Endothelial cell of umbilical vein (primary cell): ENCODE data around the gene GLT8D1. TPM values are rescaled to one million over a fixed set of nuclear protein-coding genes. Genes with fewer than 3 reads are reported as not detected.

Experiments
- BruUV-seq: library from RNA; stranded (reverse); fragments of 400-500 nt; replicated peaks from 2 replicates; lab custom pipeline; 2021; lab: Mats Ljungman, UMichigan
- CTCF ChIA-PET: fragments of 300-600, 350-600 bp; sonication (Branson Sonifier 250); formaldehyde crosslinking; loops from one replicate; lab custom pipeline; 2021; ENCODE audit warnings: antibody characterized with exemption, inconsistent platforms; lab: Charles Lee
- POLR2A ChIA-PET: fragments of 300-600, 350-600 bp; sonication (Branson Sonifier 250); formaldehyde crosslinking; loops from one replicate; lab custom pipeline; 2021; ENCODE audit warnings: antibody characterized with exemption, inconsistent platforms; lab: Charles Lee
- DNase-seq: peaks from one replicate; pipeline ENCODE4 v3.0.0-alpha.2; 2011; ENCODE audit warnings: low read depth, low spot score
- FAIRE-seq: peaks from 2 replicates; lab custom pipeline; 2011; peaks lifted over from hg19 to GRCh38; lab: Jason Lieb, UNC
- H2AFZ ChIP-seq: 2 replicates; pipeline ENCODE4 v1.6.0; 2012; ENCODE audit warnings: low read depth, low read length, control low read depth, inconsistent platforms
- H3K27ac ChIP-seq: 2 replicates; pipeline ENCODE4 v1.5.1; 2011; ENCODE audit warnings: low read depth, mild to moderate bottlenecking, control low read depth, low read length, moderate library complexity; ENCODE audit not compliant: insufficient read depth
- H3K27me3 ChIP-seq, 2 experiments: 2 replicates each; pipeline versions ENCODE4 v1.6.0 to v1.6.1; 2011; ENCODE audit warnings: low read length in 2 of 2, mixed read lengths in 1 of 2; ENCODE audit not compliant: control insufficient read depth in 2 of 2, insufficient read depth in 2 of 2
- H3K36me3 ChIP-seq, 2 experiments: 2 replicates in 1 of 2; 3 replicates in 1 of 2; pipeline ENCODE4 v1.5.1; 2011; ENCODE audit warnings: low read length in 2 of 2, mild to moderate bottlenecking in 1 of 2, moderate library complexity in 1 of 2; ENCODE audit not compliant: control insufficient read depth in 2 of 2, insufficient read depth in 2 of 2; ENCODE audit errors: extremely low read depth in 1 of 2
- H3K4me1 ChIP-seq: 3 replicates; pipeline ENCODE4 v1.5.1; 2011; ENCODE audit warnings: mild to moderate bottlenecking, low read length; ENCODE audit not compliant: control insufficient read depth, insufficient read depth; ENCODE audit errors: extremely low read depth
- H3K4me2 ChIP-seq: 2 replicates; pipeline ENCODE4 v1.6.1; 2011; ENCODE audit warnings: low read length, control low read depth, mixed read lengths; ENCODE audit not compliant: insufficient read depth
- H3K4me3 ChIP-seq, 3 experiments: fragments of 200-600 bp in 1 of 3; sonication (generic), shearing (Covaris generic) in 1 of 3; replicated peaks in 1 of 3; 2 replicates each; pipeline ENCODE4 v1.5.1; 2011 to 2016; ENCODE audit warnings: control low read depth in 3 of 3, low read length in 3 of 3, mild to moderate bottlenecking in 2 of 3, inconsistent platforms in 1 of 3, low read depth in 1 of 3, moderate library complexity in 1 of 3; ENCODE audit not compliant: insufficient read depth in 1 of 3
- H3K79me2 ChIP-seq: 2 replicates; pipeline ENCODE4 v1.6.0; 2012; ENCODE audit warnings: low read length, inconsistent platforms; ENCODE audit not compliant: control insufficient read depth, insufficient read depth
- H3K9ac ChIP-seq: replicated peaks from 2 replicates; pipeline ENCODE3; 2011; ENCODE audit warnings: low read length, control low read depth; ENCODE audit not compliant: insufficient read depth; ENCODE audit errors: extremely low read depth
- H3K9me1 ChIP-seq: replicated peaks from 3 replicates; pipeline ENCODE4 v1.6.0; 2011; ENCODE audit warnings: mild to moderate bottlenecking, low read length; ENCODE audit not compliant: control insufficient read depth, insufficient read depth; ENCODE audit errors: extremely low read depth
- H3K9me3 ChIP-seq: replicated peaks from 2 replicates; pipeline ENCODE4 v1.5.1; 2012; ENCODE audit warnings: low read length, inconsistent platforms; ENCODE audit not compliant: control insufficient read depth, insufficient read depth
- H4K20me1 ChIP-seq: replicated peaks from 2 replicates; pipeline ENCODE3; 2011; ENCODE audit warnings: mild to moderate bottlenecking, low read length; ENCODE audit not compliant: control insufficient read depth, insufficient read depth; ENCODE audit errors: extremely low read depth
- CTCF ChIP-seq, 2 donors: IDR thresholded peaks; 1 replicate in 1 of 2; 2 replicates in 1 of 2; pipeline ENCODE4 v1.5.1; 2011; ENCODE audit warnings: low read length in 2 of 2, mild to moderate bottlenecking in 2 of 2, moderate library complexity in 2 of 2, control low read depth in 1 of 2, inconsistent platforms in 1 of 2, low read depth in 1 of 2; ENCODE audit not compliant: insufficient read depth in 1 of 2; ENCODE audit errors: extremely low read depth in 1 of 2
- EZH2 ChIP-seq: IDR thresholded peaks from 2 replicates; pipeline ENCODE4 v1.6.1; 2012; ENCODE audit warnings: borderline replicate concordance, low read depth, mild to moderate bottlenecking, moderate library complexity, low read length, inconsistent platforms; ENCODE audit not compliant: severe bottlenecking
- FOS ChIP-seq: IDR thresholded peaks from 2 replicates; pipeline ENCODE4 v1.6.1; 2011; ENCODE audit warnings: mild to moderate bottlenecking, low read length, moderate library complexity, borderline replicate concordance; ENCODE audit not compliant: insufficient read depth
- JUN ChIP-seq: IDR thresholded peaks from 2 replicates; pipeline ENCODE4 v1.6.1; 2011; ENCODE audit warnings: borderline replicate concordance, low read depth; ENCODE audit not compliant: insufficient read length, insufficient read depth
- MYC ChIP-seq: IDR thresholded peaks from one replicate; pipeline ENCODE4 v1.6.1; 2011; ENCODE audit warnings: mild to moderate bottlenecking, low read depth, low read length
- POLR2A ChIP-seq: IDR thresholded peaks from 2 replicates; pipeline ENCODE4 v1.6.1; 2012; ENCODE audit warnings: low read depth, mild to moderate bottlenecking, control low read depth, low read length
- POLR2AphosphoS5 ChIP-seq: IDR thresholded peaks from 2 replicates; pipeline ENCODE4 v1.6.1; 2012; ENCODE audit warnings: low read depth, mild to moderate bottlenecking, control low read depth, low read length, moderate library complexity; ENCODE audit not compliant: insufficient read depth
- dilution Hi-C: fragments of 300-500 bp; cut with MboI; formaldehyde crosslinking; loops from one replicate; pipeline ENCODE4 v1.15.0; 2019; ENCODE audit warnings: low sequenced_read_pairs; ENCODE audit not compliant: extremely low pct_ligation_motif_present
- intact Hi-C: fragments of 100-400 bp; cut with micrococcal nuclease; formaldehyde crosslinking; loops from one replicate; pipeline ENCODE4 v1.10.0; 2022
- polyA plus RNA-seq, 4 experiments: library from polyadenylated mRNA; depleted of rRNA in 3 of 4; stranded (reverse) in 3 of 4; unstranded in 1 of 4; fragments of >200 nt; gene quantifications; 2 replicates each; pipeline versions ENCODE4 v1.2.1 to v1.2.3, GENCODE V29; 2011 to 2012; ENCODE audit warnings: missing spikeins in 1 of 4
- total RNA-seq: library from RNA; stranded (reverse); gene quantifications from 2 replicates; pipeline ENCODE4 v1.2.3, GENCODE V29; 2021
- TF ChIP-seq, protein P1 (sequence below): IDR thresholded peaks from 2 replicates; pipeline ENCODE4 v1.6.1; 2011; ENCODE audit not compliant: insufficient read depth, insufficient read length

Gene GLT8D1
- total and polyA plus RNA-seq, 2 donors (not counting 3 experiments of a cell fraction or from before 2014, with no cell fraction given) = 63.7 to 73.5 TPM

DNA sequence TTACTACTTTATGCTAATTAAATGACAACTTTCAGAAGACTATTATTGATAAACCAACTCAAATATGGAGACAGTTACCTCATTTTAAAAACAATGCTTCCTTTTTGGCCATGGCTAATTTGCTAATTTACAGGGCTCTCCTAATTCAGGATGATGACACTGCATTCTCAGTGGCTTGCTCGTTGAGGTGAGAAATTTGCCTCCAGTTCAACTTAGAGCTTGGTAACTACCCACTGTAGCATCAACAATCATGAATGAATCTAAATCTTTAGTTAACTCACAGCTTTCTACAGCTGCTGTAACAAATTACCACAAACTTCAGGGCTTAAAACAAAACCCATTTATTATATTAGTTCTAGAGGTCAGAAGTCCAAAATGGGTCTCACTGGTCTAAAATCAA lies 33.9 kb downstream of the GLT8D1 start:
- ChIA-PET CTCF (no interaction called here), POLR2A (no interaction called here)

More for the DNA sequence above, 33.9 kb downstream of the GLT8D1 start:
- no TSS peak for BruUV-seq
- intact Hi-C loops (loop anchor here (2.0 kb wide), 1 partner anchor 13 kb away; the partner anchor contains the start of gene PBRM1), dilution Hi-C loops (no loop called here)
- no peak for FAIRE-seq
- peak overlapping the region; percentile 88 for H3K27ac ChIP-seq
- H3K79me2 ChIP-seq = peaks cover 30% of the 10 kb centered on the region
- H3K4me1 ChIP-seq = peaks cover 21% of the 10 kb centered on the region
- no peaks in the 10 kb centered on the region for H4K20me1 ChIP-seq
- H3K36me3 ChIP-seq = peaks cover 10 to 17% of the 10 kb centered on the region in 2 experiments
- no peak overlapping the region for H2AFZ ChIP-seq
- no peak overlapping the region for H3K4me3 ChIP-seq
- peak overlapping the region; percentile 62 for H3K9ac ChIP-seq
- no peak for TF ChIP-seq JUN
- TF ChIP-seq POLR2A = no peak
- no peak for TF ChIP-seq EZH2
- no peak for TF ChIP-seq FOS
- TF ChIP-seq, protein P1, sequence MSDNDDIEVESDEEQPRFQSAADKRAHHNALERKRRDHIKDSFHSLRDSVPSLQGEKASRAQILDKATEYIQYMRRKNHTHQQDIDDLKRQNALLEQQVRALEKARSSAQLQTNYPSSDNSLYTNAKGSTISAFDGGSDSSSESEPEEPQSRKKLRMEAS = no peak
- TF ChIP-seq MYC = no peak
- no peak for TF ChIP-seq POLR2AphosphoS5
- no peak for TF ChIP-seq CTCF (IDR thresholded peaks at IDR 0.05; ENCODE audit: extremely low read depth in 1 of 2, insufficient read depth in 1 of 2, low read depth in 1 of 2, low read length in 2 of 2)
- DNase-seq = no peak
- H3K9me1 ChIP-seq = no peaks in the 10 kb centered on the region
- H3K4me2 ChIP-seq = peak overlapping the region; percentile 51
- H3K9me3 ChIP-seq = no peaks in the 10 kb centered on the region
- H3K27me3 ChIP-seq = no peaks in the 10 kb centered on the region
